GM12892 (cell line): Measurements from ENCODE around the gene ANXA4.

ENCODE experiments used
- POLR2A ChIP-seq: IDR thresholded peaks from 2 replicates; pipeline ENCODE4 v1.6.1; 2011; ENCODE audit warnings: low read depth, low read length, control low read depth
- POLR2AphosphoS5 ChIP-seq: IDR thresholded peaks from 2 replicates; pipeline ENCODE4 v1.6.1; 2011; ENCODE audit warnings: low read depth, low read length, control low read depth
- TAF1 ChIP-seq: IDR thresholded peaks from 2 replicates; pipeline ENCODE4 v1.6.1; 2011; ENCODE audit warnings: low read depth, mild to moderate bottlenecking, control low read depth, low read length, borderline replicate concordance

DNA sequence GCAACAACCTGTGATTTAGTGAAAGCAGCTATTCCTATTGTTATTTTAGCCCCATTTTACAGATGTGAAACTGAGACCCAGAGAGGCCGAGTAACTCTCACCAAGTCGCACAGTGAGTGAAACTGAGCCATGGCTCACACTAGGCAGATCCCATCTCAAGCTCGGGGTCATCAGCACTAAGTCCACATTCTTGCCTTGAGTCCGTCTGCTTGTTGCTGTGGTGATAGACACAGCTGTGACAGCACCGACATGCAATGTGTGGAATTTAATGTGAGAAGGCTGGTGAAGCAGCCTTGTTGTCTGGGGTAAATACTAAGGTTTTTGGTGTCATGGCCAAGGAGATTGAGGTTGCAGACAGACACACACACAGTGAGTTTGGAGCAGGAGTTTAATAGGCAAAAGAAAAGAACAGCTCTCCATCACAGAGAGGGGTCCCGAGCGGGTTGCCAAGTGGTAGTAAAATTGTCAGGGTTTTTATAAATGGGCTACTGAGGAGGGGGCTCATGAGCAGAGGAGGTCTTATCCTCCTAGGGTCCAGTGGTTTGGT is 47.3 kb downstream of the ANXA4 start:
- TF ChIP-seq POLR2AphosphoS5 = peak; percentile 28; the same call in 1 of the 2 replicates
- peak; percentile 37 for TF ChIP-seq POLR2A
- TF ChIP-seq TAF1 = no peak
